OCI-LY3 (cell line): Measurements from ENCODE around the gene SBSN.

Experiments used
- CTCF ChIP-seq: fragments of 200-600, 300-600 bp; sonication (generic); IDR thresholded peaks from 2 replicates; pipeline ENCODE4 v1.5.1; 2014; ENCODE audit warnings: antibody characterized with exemption, low read length, low read depth
- EZH2phosphoT487 ChIP-seq: fragments of 200-600 bp; shearing (Covaris generic); IDR thresholded peaks from 2 replicates; pipeline ENCODE4 v1.6.1; 2018; ENCODE audit warnings: antibody characterized with exemption, mixed run types, low read depth

GRCh38 chr19:35556025-35556590 is 28.0 kb upstream of the SBSN start:
- TF ChIP-seq CTCF (no peak), EZH2phosphoT487 (no peak)
